ENCODE measurements around the gene DHRSX. TPM values are rescaled to one million over a fixed set of nuclear protein-coding genes. Genes with fewer than 3 reads are reported as not detected.
"Not testable (repeated sequence)": the region's sequence is repeated elsewhere in the genome, so short reads cannot be mapped to it uniquely, and the experiment has no call there.

Gene DHRSX
- polyA plus RNA-seq, 4 donors: 21.3 to 30.0 (median 29.0) TPM

- no peak for DNase-seq (ENCODE audit: low read depth in 4 of 4, low spot score in 3 of 4)
Measured at GRCh38 chrX:2521092-2521926, 20.5 kb upstream of the DHRSX start.

GRCh38 chrX:2520539-2520938 is 19.8 kb upstream of the DHRSX start:
- DNase-seq (ENCODE audit: low read depth in 4 of 4, low spot score in 3 of 4): no peak

- not testable (repeated sequence) for DNase-seq (ENCODE audit: low read depth in 4 of 4, low spot score in 3 of 4)
Measured at GRCh38 chrX:2519638-2520037, 18.9 kb upstream of the DHRSX start.

- DNase-seq (ENCODE audit: low read depth in 4 of 4, low spot score in 3 of 4): no peak
Measured at GRCh38 chrX:2517055-2517454, 16.3 kb upstream of the DHRSX start.

- DNase-seq (ENCODE audit: low read depth in 4 of 4, low spot score in 3 of 4): no peak
Measured at GRCh38 chrX:2516623-2517022, 15.8 kb upstream of the DHRSX start.

GRCh38 chrX:2514131-2514530 is 13.4 kb upstream of the DHRSX start:
- DNase-seq (ENCODE audit: low read depth in 4 of 4, low spot score in 3 of 4): no peak

GRCh38 chrX:2513121-2513664 is 12.4 kb upstream of the DHRSX start:
- no peak for DNase-seq (ENCODE audit: low read depth in 4 of 4, low spot score in 3 of 4)

- DNase-seq (ENCODE audit: low read depth in 4 of 4, low spot score in 3 of 4): no peak
Measured at GRCh38 chrX:2512501-2512900, 11.7 kb upstream of the DHRSX start.

- DNase-seq (ENCODE audit: low read depth in 4 of 4, low spot score in 3 of 4): no peak
Measured at GRCh38 chrX:2511326-2511725, 10.6 kb upstream of the DHRSX start.

- no peak for DNase-seq (ENCODE audit: low read depth in 4 of 4, low spot score in 3 of 4)
Measured at GRCh38 chrX:2508648-2509335, 8.0 kb upstream of the DHRSX start.

GRCh38 chrX:2507904-2508627 is 7.3 kb upstream of the DHRSX start:
- no peak for DNase-seq (ENCODE audit: low read depth in 4 of 4, low spot score in 3 of 4)

- no peak for DNase-seq (ENCODE audit: low read depth in 4 of 4, low spot score in 3 of 4)
Measured at GRCh38 chrX:2507196-2507595, 6.4 kb upstream of the DHRSX start.

- DNase-seq (ENCODE audit: low read depth in 4 of 4, low spot score in 3 of 4): not testable (repeated sequence)
Measured at GRCh38 chrX:2505341-2505740, 4.6 kb upstream of the DHRSX start.

GRCh38 chrX:2504706-2505332 is 4.0 kb upstream of the DHRSX start:
- DNase-seq (ENCODE audit: low read depth in 4 of 4, low spot score in 3 of 4): no peak

GRCh38 chrX:2503591-2504500 is 3.1 kb upstream of the DHRSX start:
- DNase-seq (ENCODE audit: low read depth in 4 of 4, low spot score in 3 of 4): no peak

GRCh38 chrX:2502668-2503519 is 2.1 kb upstream of the DHRSX start:
- no peak for DNase-seq (ENCODE audit: low read depth in 4 of 4, low spot score in 3 of 4)

- no peak for DNase-seq (ENCODE audit: low read depth in 4 of 4, low spot score in 3 of 4)
Measured at GRCh38 chrX:2502120-2502667, 1.4 kb upstream of the DHRSX start.

- no peak for DNase-seq (ENCODE audit: low read depth in 4 of 4, low spot score in 3 of 4)
Measured at GRCh38 chrX:2501559-2502102, 855 bp upstream of the DHRSX start.
